ENCODE measurements around the gene WDR53.

GRCh38 chr3:196544491-196544992 lies 23.8 kb downstream of the WDR53 start:
- TF ChIP-seq CTCF (IDR thresholded peaks at IDR 0.05; ENCODE audit: insufficient read depth, low read length) (no peak), REST (IDR thresholded peaks at IDR 0.05; ENCODE audit: insufficient replicate concordance, low read depth) (no peak)
